Astrocyte of the spinal cord (primary cell): Measurements from ENCODE around the gene NKX3-2.

Experiments used
- DNase-seq: peaks from one replicate; pipeline ENCODE4 v3.0.0; 2011; ENCODE audit warnings: low read depth, low spot score
- H3K4me3 ChIP-seq: 2 replicates; pipeline ENCODE4 v1.5.1; 2011; ENCODE audit warnings: low read depth, mild to moderate bottlenecking, low read length, moderate library complexity
- CTCF ChIP-seq: IDR thresholded peaks from 2 replicates; pipeline ENCODE4 v1.5.1; 2012; ENCODE audit warnings: low read depth, mild to moderate bottlenecking, low read length, inconsistent platforms
- in situ Hi-C: cut with HindIII; loops from 2 replicates; pipeline ENCODE4 v1.10.0; 2017; ENCODE audit warnings: low sequenced_read_pairs

NKX3-2 gene

DNA sequence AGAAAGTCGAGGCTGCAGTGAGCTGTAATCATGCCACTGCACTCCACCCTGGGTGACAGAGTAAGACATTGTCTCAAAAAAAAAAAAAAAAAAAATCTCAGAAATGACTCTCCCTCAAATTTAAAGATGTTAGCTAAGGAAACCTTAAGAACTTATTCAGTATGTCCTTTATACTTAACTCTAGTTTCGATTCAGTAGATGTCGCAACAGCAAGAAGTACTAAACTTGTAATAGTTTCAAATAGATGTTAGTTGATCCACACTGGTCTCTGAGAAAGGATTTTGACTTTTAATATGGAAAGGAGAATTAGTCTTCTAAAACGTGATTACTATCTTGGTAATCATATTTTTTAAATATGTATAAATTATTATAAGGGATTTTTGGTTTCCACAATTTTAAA, 29.6 kb downstream of the NKX3-2 start:
- in situ Hi-C loops, result no loop called here
- H3K4me3 ChIP-seq, result no peak overlapping the region
- no peak for TF ChIP-seq CTCF
- no peak for DNase-seq

- no peak for DNase-seq
Observed at GRCh38 chr4:13511101-13511500, 33.2 kb downstream of the NKX3-2 start.

GRCh38 chr4:13509442-13509841, 34.9 kb downstream of the NKX3-2 start:
- in situ Hi-C loops, result no loop called here

More at GRCh38 chr4:13511101-13511500, 33.2 kb downstream of the NKX3-2 start:
- TF ChIP-seq CTCF, result no peak
- H3K4me3 ChIP-seq, result no peak overlapping the region
- in situ Hi-C loops, result no loop called here

DNA sequence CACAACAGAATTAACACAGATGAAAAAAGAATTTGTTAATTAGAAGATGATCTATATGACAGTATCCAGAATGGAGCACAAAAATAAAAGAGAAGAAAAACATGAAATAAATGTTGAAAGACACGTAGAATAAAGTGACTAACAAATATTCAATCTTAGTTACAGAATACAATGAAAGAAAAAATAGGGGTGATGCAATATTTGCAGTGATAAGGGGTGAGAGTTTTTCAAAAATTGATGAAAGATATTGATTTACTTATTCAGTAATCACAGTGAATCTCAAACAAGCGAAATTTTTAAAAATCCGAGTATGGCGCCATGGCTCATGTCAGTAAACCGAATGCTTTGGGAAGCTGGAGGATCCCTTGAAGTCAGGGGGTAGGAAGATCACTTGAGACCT, 39.9 kb downstream of the NKX3-2 start:
- in situ Hi-C loops, result no loop called here
- no peak for DNase-seq
- no peak for TF ChIP-seq CTCF
- no peak overlapping the region for H3K4me3 ChIP-seq

More at GRCh38 chr4:13509442-13509841, 34.9 kb downstream of the NKX3-2 start:
- no peak for DNase-seq
- TF ChIP-seq CTCF, result no peak
- H3K4me3 ChIP-seq, result no peak overlapping the region

- no peak for DNase-seq
- no peak overlapping the region for H3K4me3 ChIP-seq
- in situ Hi-C loops, result no loop called here
- no peak for TF ChIP-seq CTCF
Observed at GRCh38 chr4:13498469-13498868, 45.8 kb downstream of the NKX3-2 start.

DNA sequence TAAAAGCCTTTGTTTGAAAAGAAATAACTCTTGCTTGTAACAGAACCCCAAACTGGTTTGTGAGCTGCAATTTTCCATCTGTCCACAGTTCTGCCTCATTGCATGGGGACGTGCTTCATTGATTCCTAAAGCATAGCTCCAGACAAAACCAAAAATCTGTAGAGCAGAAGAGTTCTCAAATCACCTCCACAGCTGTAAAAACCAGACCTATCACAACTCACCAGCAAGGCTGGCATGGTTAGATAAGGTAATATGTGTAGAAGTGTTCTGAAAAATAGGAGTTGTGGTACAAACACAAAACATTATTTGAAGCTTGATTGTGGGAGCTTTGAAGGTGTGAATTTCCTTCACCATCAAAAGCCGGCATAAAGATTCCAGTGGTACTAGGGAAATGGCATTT, 47.7 kb downstream of the NKX3-2 start:
- no peak overlapping the region for H3K4me3 ChIP-seq
- DNase-seq, result no peak
- no peak for TF ChIP-seq CTCF
- in situ Hi-C loops, result no loop called here

- DNase-seq, result no peak
- in situ Hi-C loops, result no loop called here
- no peak overlapping the region for H3K4me3 ChIP-seq
- no peak for TF ChIP-seq CTCF
Observed at GRCh38 chr4:13495753-13496152, 48.6 kb downstream of the NKX3-2 start.
